CD14-positive monocyte (primary cell): ENCODE data around the gene RUFY4. TPM values are rescaled to one million over a fixed set of nuclear protein-coding genes. Genes with fewer than 3 reads are reported as not detected.

ENCODE experiments used
- DNase-seq, 3 donors: peaks; one replicate each; pipeline ENCODE4 v3.0.0-alpha.2; 2011 to 2022
- H2AFZ ChIP-seq: 2 replicates; pipeline ENCODE4 v1.6.0; 2012; ENCODE audit warnings: mild to moderate bottlenecking, low read depth, low read length, inconsistent platforms; ENCODE audit not compliant: insufficient read depth, poor library complexity, severe bottlenecking
- H3K27ac ChIP-seq, 2 donors: 1 replicate in 1 of 2; 2 replicates in 1 of 2; pipeline ENCODE4 v1.5.1; 2012 to 2013; ENCODE audit warnings: low read length in 2 of 2, control low read depth in 1 of 2, inconsistent platforms in 1 of 2, low read depth in 1 of 2, mild to moderate bottlenecking in 1 of 2
- H3K27me3 ChIP-seq, 2 donors: one replicate each; pipeline versions ENCODE4 v1.6.0 to v1.6.1; 2011 to 2013; ENCODE audit warnings: low read length in 2 of 2; ENCODE audit not compliant: control insufficient read depth in 2 of 2, insufficient read depth in 2 of 2
- H3K36me3 ChIP-seq, 2 donors: replicated peaks in 1 of 2; 1 replicate in 1 of 2; 2 replicates in 1 of 2; pipeline versions ENCODE4 v1.5.1 to v1.6.1; 2012 to 2013; ENCODE audit warnings: low read length in 2 of 2, control low read depth in 1 of 2, inconsistent platforms in 1 of 2, mild to moderate bottlenecking in 1 of 2; ENCODE audit not compliant: insufficient read depth in 2 of 2, control insufficient read depth in 1 of 2
- H3K4me1 ChIP-seq, 2 donors: 1 replicate in 1 of 2; 2 replicates in 1 of 2; pipeline versions ENCODE4 v1.5.1 to v1.6.1; 2012 to 2013; ENCODE audit warnings: low read length in 2 of 2, control low read depth in 1 of 2, inconsistent platforms in 1 of 2, mild to moderate bottlenecking in 1 of 2, moderate library complexity in 1 of 2; ENCODE audit not compliant: insufficient read depth in 2 of 2, control insufficient read depth in 1 of 2
- H3K4me2 ChIP-seq: replicated peaks from 2 replicates; pipeline ENCODE3; 2012; ENCODE audit warnings: low read length, moderate library complexity, mild to moderate bottlenecking; ENCODE audit not compliant: poor library complexity, severe bottlenecking; ENCODE audit errors: extremely low read depth
- H3K4me3 ChIP-seq, 3 experiments: fragments of 200-600 bp in 1 of 3; sonication (generic) in 1 of 3; replicated peaks in 1 of 3; 1 replicate in 2 of 3; 2 replicates in 1 of 3; pipeline ENCODE4 v1.5.1; 2011 to 2013; ENCODE audit warnings: low read length in 3 of 3, mild to moderate bottlenecking in 3 of 3, control low read depth in 2 of 3, low read depth in 2 of 3, inconsistent platforms in 1 of 3, moderate library complexity in 1 of 3
- H3K79me2 ChIP-seq: 2 replicates; pipeline ENCODE4 v1.6.0; 2012; ENCODE audit warnings: mild to moderate bottlenecking, control low read depth, inconsistent platforms, low read length, moderate library complexity; ENCODE audit not compliant: insufficient read depth
- H3K9ac ChIP-seq: 2 replicates; pipeline ENCODE4 v1.6.0; 2017; ENCODE audit warnings: low read length, mild to moderate bottlenecking; ENCODE audit not compliant: insufficient read depth, poor library complexity, severe bottlenecking
- H3K9me3 ChIP-seq, 2 donors: replicated peaks in 1 of 2; 1 replicate in 1 of 2; 2 replicates in 1 of 2; pipeline versions ENCODE4 v1.5.1 to v1.6.1; 2012 to 2013; ENCODE audit warnings: low read length in 2 of 2, control low read depth in 1 of 2; ENCODE audit not compliant: control insufficient read depth in 1 of 2, insufficient read depth in 1 of 2
- H4K20me1 ChIP-seq: 2 replicates; pipeline ENCODE4 v1.6.0; 2012; ENCODE audit warnings: mild to moderate bottlenecking, low read length, control low read depth, moderate library complexity; ENCODE audit not compliant: insufficient read depth
- H3K27ac Mint-ChIP-seq, 7 donors: one replicate each; pipeline ENCODE4 v1.8.0; 2020; ENCODE audit warnings: mild to moderate bottlenecking in 7 of 7, mixed read lengths in 7 of 7, moderate library complexity in 6 of 7, inconsistent platforms in 2 of 7
- H3K27me3 Mint-ChIP-seq, 3 donors: one replicate each; pipeline ENCODE4 v1.8.0; 2021 to 2022; ENCODE audit warnings: low read depth in 3 of 3, mild to moderate bottlenecking in 3 of 3, mixed read lengths in 3 of 3, moderate library complexity in 3 of 3, inconsistent platforms in 1 of 3
- H3K36me3 Mint-ChIP-seq, 2 donors: one replicate each; pipeline ENCODE4 v1.8.0; 2020; ENCODE audit warnings: mixed read lengths in 2 of 2, inconsistent platforms in 1 of 2, mild to moderate bottlenecking in 1 of 2
- H3K4me1 Mint-ChIP-seq: one replicate; pipeline ENCODE4 v1.8.0; 2020; ENCODE audit warnings: mild to moderate bottlenecking, mixed read lengths
- H3K4me3 Mint-ChIP-seq, 2 donors: one replicate each; pipeline ENCODE4 v1.8.0; 2020; ENCODE audit warnings: mild to moderate bottlenecking in 2 of 2, mixed read lengths in 2 of 2, moderate library complexity in 1 of 2
- H3K9me3 Mint-ChIP-seq, 7 donors: one replicate each; pipeline ENCODE4 v1.8.0; 2020 to 2022; ENCODE audit warnings: mixed read lengths in 7 of 7, mild to moderate bottlenecking in 6 of 7, moderate library complexity in 6 of 7, inconsistent platforms in 2 of 7
- CTCF ChIP-seq: fragments of 200-600 bp; IDR thresholded peaks from one replicate; pipeline ENCODE4 v1.8.0; 2022; ENCODE audit warnings: antibody characterized with exemption, mild to moderate bottlenecking
- WGBS: methylation state at CpG from one replicate; pipeline ENCODE4 v1.1.5; 2013; ENCODE audit warnings: missing lambda C conversion rate; ENCODE audit not compliant: insufficient coverage; 5-methylcytosine and 5-hydroxymethylcytosine counted together
- intact Hi-C, 2 donors: fragments of 100-400 bp; cut with micrococcal nuclease; formaldehyde crosslinking; loops; one replicate each; pipeline versions ENCODE4 v1.15.0 to v1.15.1; 2023
- polyA plus RNA-seq, 3 donors: library from polyadenylated mRNA; depleted of rRNA in 1 of 3; unstranded in 2 of 3; stranded (reverse) in 1 of 3; fragments of 300-500 nt in 2 of 3; fragments of >200 nt in 1 of 3; fragmentation: Illumina TruSeq in 2 of 3; gene quantifications; 1 replicate in 2 of 3; 2 replicates in 1 of 3; pipeline ENCODE4 v1.2.3, GENCODE V29; 2012 to 2021

Gene RUFY4
- polyA plus RNA-seq, 3 donors = 0.65 to 26.1 (median 0.68) TPM

- peaks cover 0 to 5% (median 0%) of the 10 kb centered on the region in 3 donors for H3K27me3 Mint-ChIP-seq
- Histone ChIP-seq H2AFZ (no peak overlapping the region), H4K20me1 (no peaks in the 10 kb centered on the region), H3K27me3 (no peaks in the 10 kb centered on the region), H3K9me3 (no peaks in the 10 kb centered on the region), H3K4me2 (peak overlapping the region; percentile 79), H3K27ac (peak overlapping the region; percentile 29 to 94), H3K9ac (no peak overlapping the region), H3K79me2 (peaks cover 59% of the 10 kb centered on the region), H3K4me3 (peak overlapping the region in 1 of 3 experiments; percentile 77), H3K36me3 (peaks cover 0 to 22% of the 10 kb centered on the region in 2 donors), H3K4me1 (peaks cover 71 to 74% of the 10 kb centered on the region in 2 donors)
- 33% methylated on average over 3 of the region's 6 CpGs for WGBS
- no peaks in the 10 kb centered on the region for H3K9me3 Mint-ChIP-seq
- intact Hi-C loops = no loop called here
- no peak for TF ChIP-seq CTCF
- peak overlapping the region; percentile 81 to 90 (median 87) for H3K27ac Mint-ChIP-seq
- H3K36me3 Mint-ChIP-seq = peaks cover 24 to 34% of the 10 kb centered on the region in 2 donors
- peak; percentile 25 to 50 (median 46) for DNase-seq
- H3K4me3 Mint-ChIP-seq = peak overlapping the region; percentile 54 to 83
- H3K4me1 Mint-ChIP-seq = peaks cover 78% of the 10 kb centered on the region
These were observed 59.9 kb downstream of the RUFY4 start for GRCh38 chr2:218128781-218129457.

- intact Hi-C loops = no loop called here
- Histone ChIP-seq H3K27ac (peak overlapping the region; percentile 6 to 94), H3K9me3 (no peaks in the 10 kb centered on the region), H3K27me3 (no peaks in the 10 kb centered on the region), H4K20me1 (no peaks in the 10 kb centered on the region), H3K4me3 (peak overlapping the region in 1 of 3 experiments; percentile 77), H3K4me2 (peak overlapping the region; percentile 79), H3K79me2 (peaks cover 59% of the 10 kb centered on the region), H2AFZ (no peak overlapping the region), H3K36me3 (peaks cover 1 to 29% of the 10 kb centered on the region in 2 donors), H3K4me1 (peaks cover 65 to 68% of the 10 kb centered on the region in 2 donors), H3K9ac (no peak overlapping the region)
- H3K9me3 Mint-ChIP-seq = no peaks in the 10 kb centered on the region
- no peak for TF ChIP-seq CTCF
- peak overlapping the region; percentile 78 to 90 (median 85) for H3K27ac Mint-ChIP-seq
- peak in 1 of 3 donors; percentile 41 for DNase-seq
- H3K36me3 Mint-ChIP-seq = peaks cover 30 to 41% of the 10 kb centered on the region in 2 donors
- 100% methylated on average over 1 of the region's 6 CpGs for WGBS
- peaks cover 74% of the 10 kb centered on the region for H3K4me1 Mint-ChIP-seq
- peaks cover 0 to 5% (median 0%) of the 10 kb centered on the region in 3 donors for H3K27me3 Mint-ChIP-seq
- peak overlapping the region; percentile 28 to 83 for H3K4me3 Mint-ChIP-seq
These were observed 60.5 kb downstream of the RUFY4 start for GRCh38 chr2:218129458-218130135.
